GM12878 (cell line): ENCODE data around the gene MRNIP. TPM values are rescaled to one million over a fixed set of nuclear protein-coding genes. Genes with fewer than 3 reads are reported as not detected.

Experiments used
- ATAC-seq: fragments of 200-7000 bp; cut with Tn5 transposase; 3 replicates; pipeline ENCODE4 v1.9.1; 2020; ENCODE audit warnings: mild to moderate bottlenecking, moderate library complexity
- BruUV-seq: library from RNA; stranded (reverse); fragments of 400-500 nt; replicated peaks from 2 replicates; lab custom pipeline; 2021; lab: Mats Ljungman, UMichigan
- CTCF ChIA-PET: fragments of 300-600 bp; sonication (Branson Sonifier 250); formaldehyde crosslinking; extraction: SDS; loops from one replicate; lab custom pipeline; 2021; ENCODE audit warnings: inconsistent platforms; lab: Yijun Ruan, JAX
- POLR2A ChIA-PET: fragments of 350-600 bp; formaldehyde crosslinking; extraction: SDS; loops from one replicate; lab custom pipeline; 2021; ENCODE audit warnings: inconsistent platforms; lab: Charles Lee
- RAD21 ChIA-PET: fragments of 300-600 bp; sonication (Branson Sonifier 250); formaldehyde crosslinking; loops from one replicate; lab custom pipeline; 2023; ENCODE audit warnings: antibody characterized with exemption; ENCODE audit not compliant: unreplicated experiment; lab: Charles Lee
- SMC1A ChIA-PET: fragments of 300-600 bp; sonication (Branson Sonifier 250); formaldehyde crosslinking; loops from one replicate; lab custom pipeline; 2023; ENCODE audit not compliant: unreplicated experiment, uncharacterized antibody; lab: Charles Lee
- DNase-seq: peaks from one replicate; pipeline ENCODE4 v3.0.0-alpha.2; 2011; ENCODE audit warnings: low read depth, low spot score
- FAIRE-seq: peaks from 3 replicates; lab custom pipeline; 2011; peaks lifted over from hg19 to GRCh38; lab: Jason Lieb, UNC
- H2AFZ ChIP-seq: 2 replicates; pipeline ENCODE4 v1.6.0; 2011; ENCODE audit warnings: low read depth, low read length, control low read depth; ENCODE audit not compliant: control insufficient read depth
- H3K27ac ChIP-seq: 2 replicates; pipeline ENCODE4 v1.5.1; 2011; ENCODE audit warnings: control low read depth; ENCODE audit not compliant: control insufficient read depth, insufficient read depth
- H3K27me3 ChIP-seq, 2 experiments: replicated peaks in 1 of 2; 2 replicates each; pipeline versions ENCODE4 v1.6.0 to v1.6.1; 2011; ENCODE audit warnings: low read length in 1 of 2; ENCODE audit not compliant: control insufficient read depth in 2 of 2, insufficient read depth in 2 of 2
- H3K36me3 ChIP-seq, 2 experiments: 2 replicates each; pipeline ENCODE4 v1.5.1; 2011; ENCODE audit warnings: low read length in 1 of 2; ENCODE audit not compliant: control insufficient read depth in 2 of 2, insufficient read depth in 2 of 2
- H3K4me1 ChIP-seq: 2 replicates; pipeline ENCODE4 v1.6.1; 2011; ENCODE audit warnings: mild to moderate bottlenecking, low read length, moderate library complexity, mixed read lengths; ENCODE audit not compliant: control insufficient read depth, insufficient read depth
- H3K4me2 ChIP-seq: 2 replicates; pipeline ENCODE4 v1.6.0; 2011; ENCODE audit warnings: control low read depth; ENCODE audit not compliant: control insufficient read depth, insufficient read depth
- H3K4me3 ChIP-seq: fragments of 200-600 bp; sonication (generic); 2 replicates; pipeline ENCODE4 v1.5.1; 2016
- H3K79me2 ChIP-seq: 2 replicates; pipeline ENCODE4 v1.6.0; 2011; ENCODE audit warnings: low read length; ENCODE audit not compliant: control insufficient read depth, insufficient read depth
- H3K9ac ChIP-seq: 2 replicates; pipeline ENCODE4 v1.8.0; 2011; ENCODE audit warnings: low read length, control low read depth, mixed read lengths; ENCODE audit not compliant: control insufficient read depth, insufficient read depth
- H3K9me3 ChIP-seq: replicated peaks from 3 replicates; pipeline ENCODE4 v1.5.1; 2011; ENCODE audit warnings: mild to moderate bottlenecking, low read length; ENCODE audit not compliant: control insufficient read depth, insufficient read depth
- H4K20me1 ChIP-seq: 2 replicates; pipeline ENCODE4 v1.6.0; 2011; ENCODE audit not compliant: control insufficient read depth, insufficient read depth
- ATF7 ChIP-seq: fragments of 450-650 bp; IDR thresholded peaks from 2 replicates; pipeline ENCODE4 v1.6.1; 2016; ENCODE audit warnings: low read depth, mild to moderate bottlenecking
- EP300 ChIP-seq, 2 experiments: fragments of 150-350 bp in 1 of 2; IDR thresholded peaks; 2 replicates each; pipeline ENCODE4 v1.6.1; 2011 to 2012; ENCODE audit warnings: low read depth in 2 of 2, low read length in 2 of 2, borderline replicate concordance in 1 of 2, improper control_type of control experiment in 1 of 2, inconsistent platforms in 1 of 2; ENCODE audit not compliant: control insufficient read depth in 1 of 2
- JUND ChIP-seq: IDR thresholded peaks from 2 replicates; pipeline ENCODE4 v1.6.1; 2012; ENCODE audit warnings: low read depth, mild to moderate bottlenecking, low read length, improper control_type of control experiment, moderate library complexity
- WGBS: methylation state at CpG from one replicate; pipeline ENCODE4 v1.1.6; 2016; ENCODE audit warnings: low lambda C conversion rate; ENCODE audit not compliant: insufficient replicate concordance, insufficient coverage; ENCODE audit errors: missing lambda C conversion rate; 5-methylcytosine and 5-hydroxymethylcytosine counted together
- in situ Hi-C: fragments of 300-500 bp; cut with MboI; formaldehyde crosslinking; loops from 9 replicates; pipeline ENCODE4 v1.14.3; 2018; ENCODE audit warnings: mixed read lengths
- intact Hi-C: fragments of 100-400 bp; cut with micrococcal nuclease; formaldehyde crosslinking; loops from one replicate; pipeline ENCODE4 v1.14.2; 2022; ENCODE audit not compliant: unreplicated experiment
- polyA plus RNA-seq, 11 experiments: library from polyadenylated mRNA; depleted of rRNA in 4 of 11; unstranded in 6 of 11; stranded (reverse) in 5 of 11; fragments of >200 nt; fragmentation: Nextera tagmentation in 4 of 11; fragmentation: Illumina TruSeq in 1 of 11; extraction: Ambion mirVana in 4 of 11; extraction: Trizol in 1 of 11; gene quantifications; 1 replicate in 1 of 11; 2 replicates in 10 of 11; pipeline versions ENCODE4 v1.2.1 to v1.2.3, GENCODE V29; 2011 to 2016; ENCODE audit warnings: inconsistent platforms in 2 of 11, missing spikeins in 2 of 11, low read depth in 1 of 11
- total RNA-seq, 4 experiments: library from RNA; depleted of rRNA in 3 of 4; stranded (reverse); fragments of >200 nt in 3 of 4; fragmentation: Illumina TruSeq in 1 of 4; extraction: Trizol in 1 of 4; gene quantifications; 2 replicates each; pipeline versions ENCODE4 v1.2.1 to v1.2.3, GENCODE V29; 2013 to 2021
- TF ChIP-seq, protein P1 (sequence below): fragments of 450-650 bp; IDR thresholded peaks from 2 replicates; pipeline ENCODE4 v1.6.1; 2017; ENCODE audit warnings: borderline replicate concordance

The MRNIP gene
- total and polyA plus RNA-seq, 10 of the 15 experiments (the other 5 are each of a cell fraction or from before 2014, with no cell fraction given), result 2.4 to 30.4 (median 13.1) TPM

DNA sequence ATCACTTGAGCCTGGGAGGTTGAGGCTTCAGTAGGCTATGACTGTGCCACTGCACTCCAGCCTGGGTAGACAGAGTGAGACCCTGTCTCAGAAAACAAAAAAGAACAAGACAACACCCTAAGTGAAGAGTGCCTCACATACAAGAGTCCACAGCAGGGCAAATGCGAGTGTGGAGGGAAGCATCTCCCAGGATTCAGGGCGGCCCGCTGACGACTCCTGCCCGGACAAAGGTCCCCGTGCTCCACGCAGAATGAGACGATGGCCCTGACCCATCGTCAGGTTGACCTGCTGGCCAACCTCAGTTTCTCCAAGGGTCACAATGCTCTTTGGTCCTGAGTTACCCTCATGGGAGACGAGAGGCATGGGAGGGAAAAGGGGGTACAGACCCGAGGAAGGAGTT, 18.3 kb downstream of the MRNIP start:
- no peak for DNase-seq
- Histone ChIP-seq H3K27ac (no peak overlapping the region), H3K4me2 (no peak overlapping the region), H3K79me2 (no peaks in the 10 kb centered on the region), H3K36me3 (peaks cover 17 to 20% of the 10 kb centered on the region in 2 experiments; a peak in 3 of 4 replicates), H3K27me3 (no peaks in the 10 kb centered on the region), H3K9me3 (no peaks in the 10 kb centered on the region; the same call in 2 of the 3 replicates), H4K20me1 (no peaks in the 10 kb centered on the region), H3K9ac (no peak overlapping the region), H2AFZ (no peak overlapping the region), H3K4me1 (peaks cover 9% of the 10 kb centered on the region), H3K4me3 (no peak overlapping the region)
- intact Hi-C loops (no loop called here), in situ Hi-C loops (no loop called here)
- 96% methylated on average over 11 of the region's 11 CpGs for WGBS
- no peak for FAIRE-seq
- POLR2A ChIA-PET, result no interaction called here
- CTCF ChIA-PET, result interaction anchor here (1.4 kb wide), 1 partner anchor 38 kb away, joined by 3 read pairs; no protein-coding TSS in a partner anchor
- TSS peak; percentile 43 for BruUV-seq
- ATAC-seq, result no peak
- TF ChIP-seq ATF7 (no peak), EP300 (IDR thresholded peaks at IDR 0.05; ENCODE audit: borderline replicate concordance in 1 of 2, control insufficient read depth in 1 of 2, low read depth in 2 of 2, low read length in 2 of 2) (no peak), JUND (no peak)
- TF ChIP-seq, protein P1, sequence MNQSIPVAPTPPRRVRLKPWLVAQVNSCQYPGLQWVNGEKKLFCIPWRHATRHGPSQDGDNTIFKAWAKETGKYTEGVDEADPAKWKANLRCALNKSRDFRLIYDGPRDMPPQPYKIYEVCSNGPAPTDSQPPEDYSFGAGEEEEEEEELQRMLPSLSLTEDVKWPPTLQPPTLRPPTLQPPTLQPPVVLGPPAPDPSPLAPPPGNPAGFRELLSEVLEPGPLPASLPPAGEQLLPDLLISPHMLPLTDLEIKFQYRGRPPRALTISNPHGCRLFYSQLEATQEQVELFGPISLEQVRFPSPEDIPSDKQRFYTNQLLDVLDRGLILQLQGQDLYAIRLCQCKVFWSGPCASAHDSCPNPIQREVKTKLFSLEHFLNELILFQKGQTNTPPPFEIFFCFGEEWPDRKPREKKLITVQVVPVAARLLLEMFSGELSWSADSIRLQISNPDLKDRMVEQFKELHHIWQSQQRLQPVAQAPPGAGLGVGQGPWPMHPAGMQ, result no peak
- TF ChIP-seq, all 136 proteins: peak for 0
- ChIA-PET RAD21 (no interaction called here), SMC1A (no interaction called here)
